ENCODE measurements around the gene PLCH2.
A peak's percentile ranks its signal among the peaks of the same experiment; 100 is the strongest.

Gene PLCH2

DNA sequence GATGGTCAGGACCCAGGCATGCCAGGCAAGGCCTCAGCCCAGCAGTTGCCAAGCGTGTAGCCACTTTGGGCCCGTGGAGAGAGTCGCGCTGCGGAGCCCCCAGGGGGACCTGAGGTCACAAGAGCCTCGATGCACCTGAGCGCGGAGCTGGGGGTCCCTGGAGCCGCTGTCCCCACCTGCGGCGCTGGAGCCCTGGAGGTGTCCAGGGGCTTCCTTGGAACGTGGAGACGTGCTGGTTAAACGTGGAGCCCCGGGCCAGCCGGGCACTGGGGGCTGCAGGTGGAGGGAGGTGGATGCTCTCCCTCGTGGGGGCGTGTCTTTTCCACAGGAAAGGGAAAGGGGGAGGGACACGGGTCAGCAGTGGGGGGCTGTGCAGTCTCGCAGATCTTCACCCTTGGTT is 3.1 kb downstream of the PLCH2 start:
- DNase-seq = no peak

DNA sequence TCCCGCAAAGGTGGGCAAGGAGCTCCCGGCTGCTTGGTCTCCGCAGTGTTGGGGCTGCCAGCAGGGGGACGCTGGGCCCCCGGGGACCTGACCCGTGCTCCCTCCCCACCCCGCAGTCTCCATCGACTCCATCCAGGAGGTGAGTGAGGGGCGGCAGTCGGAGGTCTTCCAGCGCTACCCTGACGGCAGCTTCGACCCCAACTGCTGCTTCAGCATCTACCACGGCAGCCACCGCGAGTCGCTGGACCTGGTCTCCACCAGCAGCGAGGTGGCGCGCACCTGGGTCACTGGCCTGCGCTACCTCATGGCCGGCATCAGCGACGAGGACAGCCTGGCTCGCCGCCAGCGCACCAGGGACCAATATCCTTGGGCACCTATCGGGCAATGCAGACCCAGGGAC is 3.5 kb downstream of the PLCH2 start:
- DNase-seq = no peak

DNA sequence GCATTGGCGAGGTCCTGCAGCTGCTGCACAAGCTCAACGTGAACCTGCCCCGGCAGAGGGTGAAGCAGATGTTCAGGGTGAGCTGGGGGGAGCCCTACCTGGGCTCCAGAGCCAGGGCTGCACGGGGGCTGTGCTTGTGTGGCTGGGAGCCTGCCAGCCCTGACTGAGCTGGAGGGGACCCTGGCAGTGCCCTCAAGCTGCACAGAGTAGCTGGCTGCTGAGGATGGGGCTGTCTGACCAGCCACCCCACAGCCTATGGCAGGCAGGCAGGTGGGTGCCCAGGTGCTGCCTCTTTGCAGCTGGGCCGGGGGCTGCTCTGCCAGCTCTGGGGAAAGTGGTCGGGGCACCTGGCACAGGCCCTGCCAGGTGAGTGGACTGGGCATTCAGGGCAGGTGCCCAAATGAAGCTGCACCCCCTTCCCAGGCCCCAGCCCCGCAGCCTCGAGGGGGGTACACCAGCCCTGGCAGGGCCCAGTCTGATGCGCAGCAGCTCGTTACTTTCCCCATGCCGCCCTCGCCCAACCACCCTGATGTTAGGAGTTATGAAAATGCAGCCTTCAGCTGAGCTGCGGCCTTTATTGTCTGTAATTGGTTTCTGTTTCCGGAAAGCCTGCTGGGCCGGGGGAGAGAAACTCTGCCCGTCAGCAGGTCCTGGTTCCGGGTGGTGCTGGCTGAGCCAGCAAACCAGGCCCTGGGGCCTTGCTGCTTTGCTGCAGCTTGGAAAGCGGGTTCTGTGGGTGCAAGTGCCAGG is 4.3 kb downstream of the PLCH2 start:
- peak; percentile 65 for DNase-seq

DNA sequence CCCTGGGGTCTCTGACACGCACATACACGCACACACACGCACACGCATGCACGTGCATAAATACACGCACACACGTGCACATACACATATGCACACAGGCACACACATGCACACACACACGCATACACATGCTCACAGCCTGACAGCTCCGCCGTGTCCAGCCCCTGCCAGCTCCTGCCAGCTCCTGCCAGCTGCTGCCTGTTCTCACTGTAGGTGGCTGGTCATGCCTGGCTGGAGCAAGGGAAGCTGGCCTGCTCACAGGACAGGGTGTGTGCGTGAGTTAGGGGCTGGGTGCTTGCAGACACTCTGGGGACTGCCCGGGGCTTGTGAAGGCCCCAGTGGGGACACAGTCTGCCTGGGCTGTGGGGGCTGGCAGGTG is 4.9 kb downstream of the PLCH2 start:
- DNase-seq = peak; percentile 83

DNA sequence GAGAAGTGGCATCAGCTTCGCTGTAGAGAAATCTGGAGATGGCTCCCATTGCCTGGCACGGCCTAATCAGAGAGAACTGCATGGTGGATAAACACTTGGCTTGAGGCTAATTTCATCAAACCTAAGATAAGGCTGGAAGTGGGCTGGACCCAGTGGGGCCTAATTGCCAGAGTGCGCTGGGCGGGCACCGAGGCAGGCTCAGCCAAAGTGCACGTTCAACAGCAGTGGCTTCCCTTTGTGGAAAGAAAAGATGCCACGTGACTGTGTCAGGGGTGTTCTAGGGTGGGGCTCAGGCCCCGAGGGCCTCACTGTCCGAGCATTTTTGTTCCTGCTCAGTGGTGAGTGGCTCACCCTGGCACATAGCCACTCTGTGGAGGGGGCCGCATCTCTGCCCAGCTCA is 5.8 kb downstream of the PLCH2 start:
- DNase-seq = peak; percentile 97

DNA sequence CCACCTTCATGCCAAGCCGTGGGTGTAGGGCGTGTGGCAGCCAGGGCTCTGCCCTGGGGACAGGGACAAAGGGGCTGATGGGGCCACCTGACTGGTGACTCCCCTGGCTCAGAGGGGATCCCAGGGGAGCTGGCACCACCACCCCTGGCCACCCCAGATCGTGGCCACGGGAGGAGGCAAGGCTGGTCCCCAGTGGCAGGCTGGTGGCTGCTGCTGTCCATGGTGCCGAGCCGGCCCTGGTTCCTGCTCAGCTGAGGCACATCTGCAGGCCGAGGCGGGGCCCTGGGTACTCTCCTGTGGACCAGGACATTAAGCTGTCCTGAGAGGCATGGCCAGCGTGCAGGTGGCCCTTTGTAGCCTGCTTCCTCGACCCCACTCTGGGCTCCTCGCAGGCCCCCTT is 6.5 kb downstream of the PLCH2 start:
- DNase-seq = no peak

DNA sequence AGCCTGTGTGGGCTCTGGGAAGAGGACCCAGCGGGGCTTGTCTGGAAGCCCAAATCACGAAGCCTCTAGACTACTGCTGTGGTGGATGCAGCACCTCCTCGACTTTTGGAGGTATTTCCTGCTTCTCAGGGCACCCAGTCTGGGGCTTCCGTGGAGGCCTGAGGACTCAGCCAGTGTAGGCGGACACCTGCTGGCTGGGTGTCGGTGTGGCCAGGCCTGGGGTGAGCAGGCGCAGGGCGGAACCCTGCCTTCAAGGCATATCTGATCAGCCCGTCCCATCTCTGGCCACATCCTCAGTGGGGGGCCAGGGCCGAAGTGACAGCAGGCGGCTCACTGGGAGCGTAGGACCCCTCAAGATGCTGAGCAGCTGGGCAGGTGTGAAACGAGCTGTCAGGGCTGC is 6.9 kb downstream of the PLCH2 start:
- DNase-seq = no peak

DNA sequence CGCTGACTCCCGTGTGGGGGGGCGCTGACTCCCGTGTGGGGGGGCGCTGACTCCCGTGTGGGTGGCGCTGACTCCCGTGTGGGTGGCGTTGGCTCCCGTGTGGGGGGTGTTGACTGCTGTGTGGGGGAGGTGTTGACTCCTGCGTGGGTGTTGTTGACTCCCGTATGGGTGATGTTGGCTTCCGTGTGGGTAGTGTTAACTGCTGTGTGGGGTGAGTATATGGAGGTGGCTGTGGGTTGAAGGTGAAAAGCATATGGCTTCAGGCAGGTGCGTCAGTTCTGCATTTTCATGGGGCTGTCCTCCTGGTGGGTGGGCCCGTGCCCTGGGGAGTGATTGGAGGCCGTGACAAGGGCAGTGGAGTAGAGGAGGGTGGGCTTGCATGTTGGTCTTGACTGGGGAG is 7.9 kb downstream of the PLCH2 start:
- DNase-seq = no peak

DNA sequence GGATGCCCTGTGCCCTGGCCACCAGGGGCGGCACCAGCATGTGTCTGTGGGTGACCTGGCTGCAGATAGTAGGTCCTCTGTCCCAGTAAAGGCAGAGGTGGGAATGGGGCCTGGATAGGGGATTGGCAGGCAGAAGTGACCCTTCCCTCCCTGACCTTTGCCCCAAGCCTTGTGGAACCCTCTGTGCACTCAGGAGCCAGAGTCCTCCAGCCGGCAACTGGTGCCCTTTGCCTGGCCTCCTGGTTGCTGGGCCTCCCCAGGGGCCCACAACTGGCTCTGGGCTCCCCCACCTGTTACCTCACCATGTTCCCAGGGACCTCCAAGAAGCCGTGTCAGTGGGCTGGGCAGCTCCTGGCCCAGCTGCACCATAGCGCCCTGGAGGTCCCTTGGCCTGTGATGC is 10.0 kb downstream of the PLCH2 start:
- no peak for DNase-seq

DNA sequence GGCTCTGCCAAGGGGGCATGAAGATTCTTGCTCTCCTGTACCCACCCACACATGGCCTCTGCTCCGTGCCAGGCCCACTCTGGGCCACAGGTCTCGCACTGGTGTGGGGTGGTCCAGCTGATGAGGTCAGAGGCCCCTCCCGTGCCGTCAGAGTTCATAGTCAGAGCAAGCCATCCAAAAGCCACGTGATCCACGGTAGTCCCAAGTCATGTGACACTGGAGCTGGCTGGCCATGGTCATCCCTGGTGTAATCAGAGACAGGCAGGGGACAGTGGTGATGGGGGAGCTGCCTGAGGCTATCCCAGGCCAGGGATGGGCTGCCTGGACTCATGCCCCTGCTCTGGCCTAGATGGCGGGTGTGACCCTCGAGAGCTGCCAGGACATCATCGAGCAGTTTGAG is 10.5 kb downstream of the PLCH2 start:
- no peak for DNase-seq

DNA sequence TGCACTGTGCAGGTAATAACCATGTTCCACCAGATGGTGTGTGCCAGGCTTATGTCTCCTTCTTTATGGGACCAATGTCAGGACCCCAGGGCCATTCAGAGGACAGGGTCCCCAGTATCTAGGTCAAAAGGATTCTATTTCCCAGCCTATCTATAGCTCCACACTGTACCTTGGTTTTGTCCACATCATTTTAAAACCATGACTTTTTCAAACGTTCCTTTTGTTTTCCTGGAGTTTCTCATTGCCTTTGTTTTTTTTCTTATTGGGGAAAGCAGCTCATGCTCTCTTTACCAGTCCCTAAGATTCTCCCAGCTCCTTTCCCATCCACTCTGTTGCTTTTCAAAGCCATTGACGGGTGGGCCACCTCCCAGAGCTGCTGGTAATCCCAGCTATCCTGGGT is 12.6 kb downstream of the PLCH2 start:
- DNase-seq = no peak

DNA sequence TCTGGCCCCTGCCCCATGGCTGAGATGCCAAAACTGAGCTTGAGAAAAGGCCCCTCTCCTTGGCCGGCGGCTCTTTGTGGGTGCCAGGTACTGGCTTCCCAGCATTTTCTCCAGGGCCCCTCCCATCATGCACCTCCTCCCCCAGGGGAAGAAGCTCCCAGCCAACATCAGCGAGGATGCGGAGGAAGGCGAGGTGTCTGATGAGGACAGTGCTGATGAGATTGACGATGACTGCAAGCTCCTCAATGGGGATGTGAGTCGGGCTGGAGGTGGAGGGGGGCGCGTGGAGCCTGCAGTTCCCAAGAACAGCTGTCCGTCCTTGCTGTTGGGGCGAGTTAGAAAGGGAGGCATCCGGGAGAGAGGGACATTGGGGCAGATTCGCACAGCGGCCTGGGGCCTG is 13.5 kb downstream of the PLCH2 start:
- DNase-seq = no peak

DNA sequence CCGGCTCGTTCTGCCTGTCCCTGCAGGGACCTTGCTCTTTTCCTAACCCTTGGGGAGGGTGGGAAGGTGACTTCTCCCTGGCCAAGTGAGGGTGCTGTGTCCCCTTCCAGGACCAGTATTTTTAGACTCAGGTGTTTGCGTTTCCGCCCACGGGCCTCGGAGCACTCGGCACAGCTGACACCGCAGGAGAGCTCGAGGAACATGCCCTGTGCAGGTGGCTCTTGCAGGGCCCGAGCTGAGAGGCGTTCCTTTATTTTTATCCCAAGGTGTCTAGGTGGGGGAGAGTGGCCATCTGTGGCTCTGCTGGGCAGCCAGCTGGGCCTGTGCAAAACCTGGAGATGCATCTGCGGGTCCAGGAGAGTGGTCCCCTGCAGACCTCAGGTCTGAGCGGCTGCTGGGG is 16.0 kb downstream of the PLCH2 start:
- DNase-seq = no peak

DNA sequence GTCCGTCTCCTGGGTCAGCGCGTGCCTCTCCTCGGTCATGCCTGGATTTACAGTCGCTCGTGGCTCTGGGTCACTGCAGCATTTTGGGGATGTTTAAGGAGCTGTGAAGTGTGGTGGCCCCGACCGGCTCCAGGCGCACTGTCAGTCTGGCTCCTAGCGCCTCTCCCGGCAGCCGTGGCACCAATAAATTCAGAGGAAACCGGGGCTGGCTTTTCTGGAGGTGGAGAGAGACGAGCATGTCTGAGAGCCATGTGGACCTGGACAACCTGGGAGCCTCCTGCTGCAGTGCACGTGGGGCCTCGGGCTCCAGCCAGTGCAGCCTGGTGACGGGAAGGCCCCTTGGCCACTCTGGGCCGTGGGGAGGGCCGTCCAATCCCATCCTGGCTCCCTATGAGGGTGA is 17.1 kb downstream of the PLCH2 start:
- no peak for DNase-seq

DNA sequence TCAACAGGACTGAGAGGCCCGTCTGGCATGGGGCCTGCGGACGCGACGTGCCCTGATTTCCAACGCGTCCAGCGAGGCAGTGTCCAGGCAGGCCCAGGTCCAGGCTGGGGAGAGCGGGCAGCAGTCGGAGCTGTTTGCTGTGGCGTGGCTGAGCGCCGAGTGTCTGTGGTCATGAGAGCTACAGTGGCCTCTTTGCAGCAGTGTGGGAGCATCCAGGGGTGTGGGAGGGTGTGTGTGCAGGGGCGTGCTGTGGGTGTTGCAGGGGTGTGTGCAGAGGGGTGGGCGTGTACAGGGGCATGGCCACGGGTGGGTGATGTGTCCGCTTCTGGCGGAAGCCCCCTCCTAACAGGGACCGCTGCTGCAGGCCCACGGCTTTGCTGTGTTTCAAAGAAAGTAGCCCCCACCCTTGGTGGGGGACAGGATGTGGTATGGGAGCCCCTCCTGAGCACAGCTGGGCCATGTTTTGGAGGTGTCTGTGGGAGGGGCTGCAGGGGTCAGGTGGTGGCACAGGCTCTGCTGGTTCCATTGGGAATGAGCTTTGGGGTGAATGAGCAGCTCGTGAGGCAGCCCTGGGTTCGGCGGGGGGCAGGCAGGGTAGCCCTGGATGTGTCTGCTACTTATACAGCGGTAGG is 17.7 kb downstream of the PLCH2 start:
- no peak for DNase-seq

DNA sequence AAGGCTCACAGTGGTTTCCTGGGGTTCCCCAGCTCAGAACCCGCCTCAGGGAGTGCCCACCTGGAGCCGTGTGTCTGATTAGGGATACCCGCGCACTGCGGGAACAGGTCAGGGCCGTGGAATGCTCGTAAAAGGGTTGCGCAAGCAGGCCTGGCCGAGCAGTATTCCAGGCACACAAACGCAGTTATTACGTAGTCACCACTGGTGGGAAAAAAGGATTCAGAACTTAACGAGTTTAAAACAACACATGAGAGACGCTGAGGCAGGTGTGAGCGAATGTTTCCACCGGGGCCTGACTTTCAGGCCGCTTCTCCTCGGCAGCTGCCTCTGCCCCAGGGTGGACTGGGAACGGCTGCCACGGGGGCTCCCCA is 18.2 kb downstream of the PLCH2 start:
- DNase-seq = no peak

DNA sequence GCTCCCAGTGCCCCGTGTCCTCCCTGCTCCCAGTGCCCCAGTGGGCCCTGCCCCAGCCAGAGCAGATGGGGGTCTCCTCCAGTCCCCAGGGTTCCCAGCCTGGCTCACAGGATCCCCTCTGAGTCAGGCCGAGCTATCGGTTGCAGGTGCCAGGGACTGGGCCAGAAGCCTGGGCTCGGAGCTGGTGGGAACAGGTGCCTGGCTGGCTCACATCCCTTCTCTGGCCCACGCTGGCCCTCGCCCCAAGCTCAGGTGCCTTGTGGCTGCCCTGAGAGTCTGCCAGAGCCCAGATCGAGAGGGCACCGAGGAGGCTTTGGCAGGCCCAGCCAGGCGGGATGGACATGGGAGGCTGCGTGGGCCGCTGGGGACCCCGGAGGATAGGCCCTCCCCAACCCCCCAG is 18.9 kb downstream of the PLCH2 start:
- no peak for DNase-seq

DNA sequence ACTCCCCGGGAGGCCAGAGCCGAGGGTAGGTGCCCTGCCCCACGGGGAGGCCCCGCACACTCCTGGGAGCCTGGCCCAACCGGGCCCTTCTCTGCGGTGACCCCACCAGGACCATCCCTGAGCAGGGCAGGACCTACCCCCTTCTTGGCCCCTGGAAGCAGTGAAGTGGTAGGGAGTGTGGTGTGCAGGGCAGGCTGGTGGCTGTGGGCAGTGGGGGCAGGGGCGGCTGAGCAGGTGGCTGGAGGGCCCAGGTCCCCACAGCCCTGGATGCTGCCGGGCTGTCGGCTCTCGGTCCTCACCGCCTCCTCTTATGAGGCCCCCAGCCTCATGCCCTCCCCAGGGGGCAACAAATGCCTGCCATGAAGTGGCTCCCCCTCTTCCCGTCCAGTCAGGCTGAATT is 19.5 kb downstream of the PLCH2 start:
- DNase-seq = no peak

DNA sequence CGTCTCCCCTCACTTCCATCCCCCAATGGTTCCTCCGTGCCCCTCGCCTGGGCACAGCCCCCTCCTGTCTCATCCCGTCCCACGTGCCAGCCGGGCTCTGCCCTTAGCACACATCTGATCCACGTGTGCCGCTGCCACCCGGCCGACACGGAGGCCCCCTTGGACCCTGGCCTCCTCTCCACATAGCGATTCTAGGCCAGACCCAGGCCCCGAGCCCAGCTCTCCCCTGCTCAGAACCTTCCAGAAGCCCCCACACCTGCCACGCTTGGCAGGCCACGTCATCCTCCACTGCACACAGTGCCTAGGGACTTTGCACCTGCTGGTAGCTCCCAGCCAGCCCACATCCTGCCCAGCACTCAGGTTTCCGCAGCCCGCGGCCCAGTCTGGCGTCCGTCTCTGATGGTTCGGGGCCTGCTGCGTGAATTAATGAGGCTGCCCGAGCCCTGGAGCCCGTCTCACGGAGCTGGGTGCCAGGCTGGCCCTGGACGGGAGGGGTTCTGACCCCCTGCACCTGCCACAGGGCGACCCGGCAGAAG is 20.1 kb downstream of the PLCH2 start:
- peak; percentile 13 for DNase-seq

DNA sequence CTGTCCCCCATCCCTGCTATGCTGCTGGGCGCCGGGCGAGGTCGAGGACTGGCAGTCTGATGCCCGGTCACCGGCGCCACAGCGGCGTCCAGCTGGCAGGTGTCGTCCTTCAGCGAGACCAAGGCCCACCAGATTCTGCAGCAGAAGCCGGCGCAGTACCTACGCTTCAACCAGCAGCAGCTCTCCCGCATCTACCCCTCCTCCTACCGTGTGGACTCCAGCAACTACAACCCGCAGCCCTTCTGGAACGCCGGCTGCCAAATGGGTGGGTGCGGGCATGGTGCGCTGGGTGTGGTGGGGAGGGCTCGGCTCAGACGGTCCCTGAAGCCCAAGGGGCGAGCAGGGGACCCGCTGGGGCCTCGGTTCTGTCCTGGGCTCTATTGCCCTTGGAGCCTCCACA is 20.7 kb downstream of the PLCH2 start:
- DNase-seq = no peak

DNA sequence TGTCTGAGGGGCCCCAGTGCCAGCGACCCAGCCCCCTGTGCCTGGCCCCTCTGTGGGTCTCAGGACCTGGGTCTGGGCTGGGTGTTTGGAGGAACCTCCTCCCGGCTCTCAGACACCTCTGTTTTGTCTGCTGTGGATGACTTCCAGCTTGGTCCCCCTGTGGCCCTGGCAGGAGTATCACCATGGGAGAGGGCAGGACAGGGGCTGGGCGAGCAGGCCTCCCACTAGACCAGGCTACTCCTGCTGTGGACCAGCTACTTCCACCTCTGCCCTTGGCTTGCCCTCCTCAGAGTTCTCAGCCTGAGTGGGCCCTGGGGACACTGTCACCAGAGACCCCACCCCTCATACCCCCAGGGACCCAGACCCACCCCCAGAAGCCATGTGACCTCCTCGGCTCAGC is 21.8 kb downstream of the PLCH2 start:
- no peak for DNase-seq

DNA sequence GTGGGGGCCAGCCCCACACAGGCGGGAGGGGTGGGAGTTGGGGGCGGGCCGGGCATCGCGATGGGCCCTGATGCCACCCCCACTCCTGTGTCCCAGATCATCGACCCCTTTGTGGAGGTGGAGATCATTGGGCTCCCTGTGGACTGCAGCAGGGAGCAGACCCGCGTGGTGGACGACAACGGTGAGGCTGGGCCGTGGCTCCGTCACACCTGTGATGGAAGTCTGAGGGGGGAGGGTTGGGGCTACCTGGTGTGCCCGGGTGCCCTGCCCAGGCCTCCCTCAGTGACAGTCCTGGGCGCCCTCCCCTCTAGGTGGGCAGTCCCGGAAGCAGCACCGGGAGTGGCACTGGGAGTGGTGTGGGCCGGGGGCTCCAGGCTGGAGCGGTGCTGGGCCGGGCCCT is 22.6 kb downstream of the PLCH2 start:
- no peak for DNase-seq

DNA sequence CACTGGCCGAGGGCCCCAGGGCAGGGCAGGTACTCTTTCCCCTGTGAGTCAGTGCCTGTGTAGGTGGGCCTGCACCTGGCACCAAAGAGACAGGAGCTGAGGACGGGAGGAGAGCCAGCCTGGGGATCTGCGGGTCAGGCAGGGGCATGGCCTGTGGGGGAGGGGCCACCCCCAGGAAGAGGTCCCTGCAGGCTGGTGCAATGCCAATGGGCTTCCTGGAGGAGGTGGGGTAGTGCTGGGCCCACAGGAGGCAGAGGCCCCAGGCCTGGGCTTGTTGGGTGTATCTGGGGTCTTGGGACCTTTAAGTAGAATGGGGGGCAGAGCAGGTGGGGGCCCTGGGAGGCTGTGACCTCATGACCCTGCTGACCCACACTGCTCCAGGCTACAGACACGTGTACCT is 23.2 kb downstream of the PLCH2 start:
- no peak for DNase-seq

DNA sequence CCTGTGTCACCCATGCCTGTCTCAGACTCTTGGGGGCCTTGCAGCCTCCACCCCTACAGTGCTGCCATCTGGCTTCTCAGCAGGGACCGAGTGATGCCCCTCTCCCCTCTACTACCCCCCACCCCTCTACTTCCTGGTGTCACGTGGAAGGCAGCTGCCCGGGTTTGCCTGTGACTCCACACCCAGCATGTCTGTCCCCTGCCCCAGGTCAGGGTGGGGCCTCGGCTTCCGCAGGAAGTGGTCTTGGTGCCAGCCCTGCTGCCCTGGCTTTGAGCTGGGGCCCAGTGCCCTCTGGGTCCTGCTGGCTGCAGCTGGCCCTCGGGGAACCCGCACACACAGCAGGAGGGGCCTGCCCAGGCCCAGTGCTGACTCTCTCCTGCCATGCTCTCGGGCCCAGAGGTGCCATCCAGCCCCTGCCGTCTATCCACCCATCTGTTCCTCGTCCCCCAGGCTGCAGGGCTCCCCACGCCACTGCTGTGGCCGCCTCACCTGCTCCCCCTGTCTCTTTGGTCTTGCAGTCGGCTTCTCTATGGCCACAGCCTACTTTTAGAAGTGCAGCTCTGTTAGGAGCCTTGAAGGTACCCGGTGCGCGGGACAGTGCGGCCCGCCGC is 24.0 kb downstream of the PLCH2 start:
- DNase-seq = no peak
